ENCODE results near the gene FHIT.

FHIT gene

GRCh38 chr3:60841355-60841754 is 409.9 kb downstream of the FHIT start:
- no peak for DNase-seq (ENCODE audit: low read depth in 2 of 2)

GRCh38 chr3:60839246-60839645 is 412.0 kb downstream of the FHIT start:
- no peak for DNase-seq (ENCODE audit: low read depth in 2 of 2)

GRCh38 chr3:60835796-60836195 is 415.5 kb downstream of the FHIT start:
- DNase-seq (ENCODE audit: low read depth in 2 of 2) = no peak

- no peak for DNase-seq (ENCODE audit: low read depth in 2 of 2)
These were observed 422.2 kb downstream of the FHIT start for GRCh38 chr3:60829058-60829457.

- DNase-seq (ENCODE audit: low read depth in 2 of 2) = no peak
These were observed 423.6 kb downstream of the FHIT start for GRCh38 chr3:60827666-60828065.

GRCh38 chr3:60826511-60826910 is 424.7 kb downstream of the FHIT start:
- no peak for DNase-seq (ENCODE audit: low read depth in 2 of 2)

- no peak for DNase-seq (ENCODE audit: low read depth in 2 of 2)
These were observed 438.8 kb downstream of the FHIT start for GRCh38 chr3:60812502-60812901.

GRCh38 chr3:60810881-60811280 is 440.4 kb downstream of the FHIT start:
- no peak for DNase-seq (ENCODE audit: low read depth in 2 of 2)

- no peak for DNase-seq (ENCODE audit: low read depth in 2 of 2)
These were observed 441.2 kb downstream of the FHIT start for GRCh38 chr3:60809857-60810610.

GRCh38 chr3:60803216-60804173 is 447.8 kb downstream of the FHIT start:
- DNase-seq (ENCODE audit: low read depth in 2 of 2) = no peak

- DNase-seq (ENCODE audit: low read depth in 2 of 2) = no peak
These were observed 449.9 kb downstream of the FHIT start for GRCh38 chr3:60801307-60801706.

- DNase-seq (ENCODE audit: low read depth in 2 of 2) = no peak
These were observed 452.8 kb downstream of the FHIT start for GRCh38 chr3:60798456-60798855.

GRCh38 chr3:60792249-60792852 is 458.9 kb downstream of the FHIT start:
- DNase-seq (ENCODE audit: low read depth in 2 of 2) = no peak

- DNase-seq (ENCODE audit: low read depth in 2 of 2) = no peak
These were observed 463.1 kb downstream of the FHIT start for GRCh38 chr3:60788185-60788584.

- DNase-seq (ENCODE audit: low read depth in 2 of 2) = no peak
These were observed 469.3 kb downstream of the FHIT start for GRCh38 chr3:60781935-60782334.

GRCh38 chr3:60779637-60780036 is 471.6 kb downstream of the FHIT start:
- no peak for DNase-seq (ENCODE audit: low read depth in 2 of 2)

- DNase-seq (ENCODE audit: low read depth in 2 of 2) = no peak
These were observed 475.3 kb downstream of the FHIT start for GRCh38 chr3:60775985-60776384.

GRCh38 chr3:60774617-60775016 is 476.6 kb downstream of the FHIT start:
- no peak for DNase-seq (ENCODE audit: low read depth in 2 of 2)

GRCh38 chr3:60772584-60772983 is 478.7 kb downstream of the FHIT start:
- no peak for DNase-seq (ENCODE audit: low read depth in 2 of 2)

- DNase-seq (ENCODE audit: low read depth in 2 of 2) = no peak
These were observed 479.5 kb downstream of the FHIT start for GRCh38 chr3:60771766-60772165.

- DNase-seq (ENCODE audit: low read depth in 2 of 2) = no peak
These were observed 480.7 kb downstream of the FHIT start for GRCh38 chr3:60770532-60770931.

GRCh38 chr3:60767536-60767935 is 483.7 kb downstream of the FHIT start:
- DNase-seq (ENCODE audit: low read depth in 2 of 2) = no peak
